Measurements from ENCODE around the gene IL3RA.

IL3RA gene

DNA sequence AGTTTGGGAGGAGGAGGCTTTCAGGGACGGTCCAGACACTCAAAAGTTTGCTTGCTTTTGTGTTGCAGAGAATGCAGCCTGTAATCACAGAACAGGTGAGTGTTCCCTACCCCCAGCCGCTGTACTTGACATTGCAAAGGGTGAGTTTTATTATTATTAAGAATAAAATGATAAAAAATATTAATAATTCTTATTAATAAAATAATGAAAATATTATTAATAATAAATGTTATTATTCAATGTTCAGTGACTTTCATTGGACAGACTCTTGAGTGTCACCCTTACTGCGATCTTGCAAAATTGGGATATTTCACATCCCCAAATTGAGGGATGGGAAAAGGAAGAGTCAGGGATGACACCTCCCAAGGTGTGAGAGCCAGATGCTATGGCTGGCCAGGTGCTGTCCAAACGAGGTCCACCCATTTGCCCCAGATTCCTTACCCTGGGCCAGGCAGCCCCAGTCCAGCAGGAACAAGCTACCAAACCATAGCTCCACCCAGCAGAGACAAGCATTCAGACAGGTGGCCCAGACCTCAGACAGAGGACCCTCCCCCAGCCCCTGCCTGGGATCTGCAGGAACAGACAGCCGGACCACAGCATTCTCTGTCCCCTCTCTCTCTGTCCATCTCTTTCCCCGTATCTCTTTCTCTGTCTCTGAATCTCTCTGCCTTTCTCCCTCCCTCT, 22.4 kb downstream of the IL3RA start:
- Histone ChIP-seq H2BK15ac (ENCODE audit: low read length) (no peak overlapping the region), H3K14ac (ENCODE audit: low read length) (no peak overlapping the region), H3K9me3 (replicated peaks in 1 of 2; ENCODE audit: control insufficient read depth in 2 of 2, insufficient read depth in 1 of 2, low read depth in 1 of 2, low read length in 2 of 2) (peaks cover 3% of the 10 kb centered on the region in 2 donors), H3K79me1 (ENCODE audit: low read depth, low read length) (no peaks in the 10 kb centered on the region), H4K8ac (ENCODE audit: low read depth, low read length) (no peak overlapping the region), H4K91ac (ENCODE audit: low read depth, low read length, poor library complexity) (no peak overlapping the region), H3K4me1 (ENCODE audit: control insufficient read depth in 2 of 2, insufficient read depth in 1 of 2, low read depth in 1 of 2, low read length in 2 of 2) (peaks cover 5 to 7% of the 10 kb centered on the region in 2 donors), H2BK120ac (ENCODE audit: low read depth, low read length) (no peak overlapping the region), H3K4me2 (ENCODE audit: insufficient read depth, low read length, poor library complexity, severe bottlenecking) (no peak overlapping the region), H3K9ac (ENCODE audit: low read depth, low read length, poor library complexity) (no peak overlapping the region), H3K4ac (ENCODE audit: low read length) (no peak overlapping the region), H2AK5ac (ENCODE audit: low read depth, low read length) (no peak overlapping the region), H2BK5ac (ENCODE audit: low read length) (no peak overlapping the region), H3K36me3 (replicated peaks in 1 of 2; ENCODE audit: control insufficient read depth in 2 of 2, insufficient read depth in 2 of 2, low read length in 2 of 2) (peaks cover 6 to 8% of the 10 kb centered on the region in 2 donors), H3K27me3 (ENCODE audit: control insufficient read depth in 3 of 3, insufficient read depth in 3 of 3, low read depth in 1 of 3, low read length in 3 of 3) (no peaks in the 10 kb centered on the region), H3K18ac (ENCODE audit: low read length) (no peak overlapping the region), H3K23ac (ENCODE audit: low read depth, low read length, poor library complexity) (peak overlapping the region; percentile 73), H3K4me3 (ENCODE audit: low read length in 2 of 2) (no peak overlapping the region), H2AFZ (ENCODE audit: low read length) (no peak overlapping the region), H2BK12ac (ENCODE audit: low read length) (no peak overlapping the region), H3K27ac (replicated peaks; ENCODE audit: low read length) (no peak overlapping the region)
- WGBS, 2 donors (ENCODE audit: extremely low coverage in 2 of 2, insufficient read length in 2 of 2, insufficient replicate concordance in 1 of 2) = no CpG with 5 or more reads among the region's 6 CpGs
- DNase-seq (ENCODE audit: low spot score) = no peak

GRCh38 chrX:1359477-1359873, 22.9 kb downstream of the IL3RA start:
- whole genome bisulfite sequencing, 2 donors (ENCODE audit: extremely low coverage in 2 of 2, insufficient read length in 2 of 2, insufficient replicate concordance in 1 of 2) = no CpG with 5 or more reads among the region's 4 CpGs
- no peak overlapping the region for H4K91ac ChIP-seq (ENCODE audit: low read depth, low read length, poor library complexity)
- H3K4me1 ChIP-seq (ENCODE audit: control insufficient read depth in 2 of 2, insufficient read depth in 1 of 2, low read depth in 1 of 2, low read length in 2 of 2) = peaks cover 5 to 7% of the 10 kb centered on the region in 2 donors
- H3K79me1 ChIP-seq (ENCODE audit: low read depth, low read length) = no peaks in the 10 kb centered on the region
- no peak overlapping the region for H3K23ac ChIP-seq (ENCODE audit: low read depth, low read length, poor library complexity)
- no peak overlapping the region for H4K8ac ChIP-seq (ENCODE audit: low read depth, low read length)
- H3K14ac ChIP-seq (ENCODE audit: low read length) = no peak overlapping the region
- no peak overlapping the region for H3K4me2 ChIP-seq (ENCODE audit: insufficient read depth, low read length, poor library complexity, severe bottlenecking)
- H2BK12ac ChIP-seq (ENCODE audit: low read length) = no peak overlapping the region
- no peak overlapping the region for H3K9ac ChIP-seq (ENCODE audit: low read depth, low read length, poor library complexity)
- no peak overlapping the region for H2BK5ac ChIP-seq (ENCODE audit: low read length)
- H2AK5ac ChIP-seq (ENCODE audit: low read depth, low read length) = no peak overlapping the region
- H3K36me3 ChIP-seq (replicated peaks in 1 of 2; ENCODE audit: control insufficient read depth in 2 of 2, insufficient read depth in 2 of 2, low read length in 2 of 2) = peaks cover 6 to 8% of the 10 kb centered on the region in 2 donors
- no peaks in the 10 kb centered on the region for H3K27me3 ChIP-seq (ENCODE audit: control insufficient read depth in 3 of 3, insufficient read depth in 3 of 3, low read depth in 1 of 3, low read length in 3 of 3)
- no peak overlapping the region for H3K4me3 ChIP-seq (ENCODE audit: low read length in 2 of 2)
- H3K4ac ChIP-seq (ENCODE audit: low read length) = no peak overlapping the region
- H3K27ac ChIP-seq (replicated peaks; ENCODE audit: low read length) = no peak overlapping the region
- H2BK120ac ChIP-seq (ENCODE audit: low read depth, low read length) = no peak overlapping the region
- no peak overlapping the region for H2BK15ac ChIP-seq (ENCODE audit: low read length)
- no peak for DNase-seq (ENCODE audit: low spot score)
- no peak overlapping the region for H3K18ac ChIP-seq (ENCODE audit: low read length)
- H2AFZ ChIP-seq (ENCODE audit: low read length) = no peak overlapping the region
- peaks cover 3% of the 10 kb centered on the region in 2 donors for H3K9me3 ChIP-seq (replicated peaks in 1 of 2; ENCODE audit: control insufficient read depth in 2 of 2, insufficient read depth in 1 of 2, low read depth in 1 of 2, low read length in 2 of 2)

GRCh38 chrX:1360171-1360570, 23.6 kb downstream of the IL3RA start:
- H2BK120ac ChIP-seq (ENCODE audit: low read depth, low read length) = no peak overlapping the region
- no peak overlapping the region for H3K23ac ChIP-seq (ENCODE audit: low read depth, low read length, poor library complexity)
- no peak overlapping the region for H4K91ac ChIP-seq (ENCODE audit: low read depth, low read length, poor library complexity)
- no CpG with 5 or more reads among the region's 2 CpGs for WGBS, 2 donors (ENCODE audit: extremely low coverage in 2 of 2, insufficient read length in 2 of 2, insufficient replicate concordance in 1 of 2)
- H3K36me3 ChIP-seq (replicated peaks in 1 of 2; ENCODE audit: control insufficient read depth in 2 of 2, insufficient read depth in 2 of 2, low read length in 2 of 2) = peaks cover 6 to 8% of the 10 kb centered on the region in 2 donors
- no peak overlapping the region for H2BK12ac ChIP-seq (ENCODE audit: low read length)
- H4K8ac ChIP-seq (ENCODE audit: low read depth, low read length) = no peak overlapping the region
- H3K4me3 ChIP-seq (ENCODE audit: low read length in 2 of 2) = no peak overlapping the region
- H3K9me3 ChIP-seq (replicated peaks in 1 of 2; ENCODE audit: control insufficient read depth in 2 of 2, insufficient read depth in 1 of 2, low read depth in 1 of 2, low read length in 2 of 2) = peaks cover 3% of the 10 kb centered on the region in 2 donors
- no peak for DNase-seq (ENCODE audit: low spot score)
- no peak overlapping the region for H2BK5ac ChIP-seq (ENCODE audit: low read length)
- no peak overlapping the region for H3K4ac ChIP-seq (ENCODE audit: low read length)
- no peak overlapping the region for H2AK5ac ChIP-seq (ENCODE audit: low read depth, low read length)
- no peak overlapping the region for H3K14ac ChIP-seq (ENCODE audit: low read length)
- H3K4me2 ChIP-seq (ENCODE audit: insufficient read depth, low read length, poor library complexity, severe bottlenecking) = no peak overlapping the region
- no peak overlapping the region for H2AFZ ChIP-seq (ENCODE audit: low read length)
- no peaks in the 10 kb centered on the region for H3K79me1 ChIP-seq (ENCODE audit: low read depth, low read length)
- no peak overlapping the region for H2BK15ac ChIP-seq (ENCODE audit: low read length)
- H3K4me1 ChIP-seq (ENCODE audit: control insufficient read depth in 2 of 2, insufficient read depth in 1 of 2, low read depth in 1 of 2, low read length in 2 of 2) = peaks cover 5 to 7% of the 10 kb centered on the region in 2 donors
- H3K9ac ChIP-seq (ENCODE audit: low read depth, low read length, poor library complexity) = no peak overlapping the region
- no peak overlapping the region for H3K18ac ChIP-seq (ENCODE audit: low read length)
- H3K27ac ChIP-seq (replicated peaks; ENCODE audit: low read length) = no peak overlapping the region
- no peaks in the 10 kb centered on the region for H3K27me3 ChIP-seq (ENCODE audit: control insufficient read depth in 3 of 3, insufficient read depth in 3 of 3, low read depth in 1 of 3, low read length in 3 of 3)

DNA sequence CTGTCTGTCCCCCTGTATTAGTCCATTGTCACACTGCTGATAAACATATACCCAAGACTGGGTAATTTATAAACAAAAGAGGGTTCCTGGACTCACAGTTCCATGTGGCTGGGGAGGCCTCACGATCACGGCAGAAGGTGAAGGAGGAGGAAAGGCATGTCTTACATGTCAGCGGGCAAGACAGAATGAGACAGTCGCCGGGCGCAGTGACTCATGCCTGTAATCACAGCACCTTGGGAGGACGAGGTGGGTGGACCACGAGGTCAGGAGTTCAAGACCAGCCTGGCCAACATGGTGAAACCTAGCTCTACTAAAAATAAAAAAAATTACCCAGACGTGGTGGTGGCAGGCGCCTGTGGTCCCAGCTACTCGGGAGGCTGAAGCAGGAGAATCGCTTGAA, 24.7 kb downstream of the IL3RA start:
- Histone ChIP-seq H3K23ac (ENCODE audit: low read depth, low read length, poor library complexity) (no peak overlapping the region), H4K8ac (ENCODE audit: low read depth, low read length) (no peak overlapping the region), H2BK120ac (ENCODE audit: low read depth, low read length) (no peak overlapping the region), H3K18ac (ENCODE audit: low read length) (no peak overlapping the region), H3K4me2 (ENCODE audit: insufficient read depth, low read length, poor library complexity, severe bottlenecking) (no peak overlapping the region), H2BK12ac (ENCODE audit: low read length) (no peak overlapping the region), H3K9ac (ENCODE audit: low read depth, low read length, poor library complexity) (no peak overlapping the region), H3K9me3 (replicated peaks in 1 of 2; ENCODE audit: control insufficient read depth in 2 of 2, insufficient read depth in 1 of 2, low read depth in 1 of 2, low read length in 2 of 2) (peaks cover 3% of the 10 kb centered on the region in 2 donors), H2AFZ (ENCODE audit: low read length) (no peak overlapping the region), H3K4me3 (ENCODE audit: low read length in 2 of 2) (no peak overlapping the region), H4K91ac (ENCODE audit: low read depth, low read length, poor library complexity) (no peak overlapping the region), H3K27me3 (ENCODE audit: control insufficient read depth in 3 of 3, insufficient read depth in 3 of 3, low read depth in 1 of 3, low read length in 3 of 3) (no peaks in the 10 kb centered on the region), H3K36me3 (replicated peaks in 1 of 2; ENCODE audit: control insufficient read depth in 2 of 2, insufficient read depth in 2 of 2, low read length in 2 of 2) (peaks cover 6 to 8% of the 10 kb centered on the region in 2 donors), H3K27ac (replicated peaks; ENCODE audit: low read length) (no peak overlapping the region), H3K4me1 (ENCODE audit: control insufficient read depth in 2 of 2, insufficient read depth in 1 of 2, low read depth in 1 of 2, low read length in 2 of 2) (no peaks in the 10 kb centered on the region), H2BK15ac (ENCODE audit: low read length) (no peak overlapping the region), H2AK5ac (ENCODE audit: low read depth, low read length) (no peak overlapping the region), H3K79me1 (ENCODE audit: low read depth, low read length) (no peaks in the 10 kb centered on the region), H3K14ac (ENCODE audit: low read length) (no peak overlapping the region), H2BK5ac (ENCODE audit: low read length) (no peak overlapping the region), H3K4ac (ENCODE audit: low read length) (no peak overlapping the region)
- DNase-seq (ENCODE audit: low spot score) = no peak
- no CpG with 5 or more reads among the region's 12 CpGs for WGBS, 2 donors (ENCODE audit: extremely low coverage in 2 of 2, insufficient read length in 2 of 2, insufficient replicate concordance in 1 of 2)

All from neuronal stem cell (in vitro differentiated cells).